MM.1S (cell line): ENCODE results near the gene KCNQ5.

ENCODE experiments used
- CTCF ChIP-seq: fragments of 300-600 bp; sonication (generic); IDR thresholded peaks from 2 replicates; pipeline ENCODE4 v1.5.1; 2016; ENCODE audit warnings: antibody characterized with exemption, low read length, mixed read lengths
- EZH2 ChIP-seq: fragments of 300-600 bp; sonication (generic); optimal IDR thresholded peaks from 2 replicates; pipeline ENCODE3; 2017; ENCODE audit warnings: low read depth, mild to moderate bottlenecking, antibody characterized with exemption, low read length, mixed read lengths
- EZH2phosphoT487 ChIP-seq: fragments of 300-600 bp; sonication (generic); IDR thresholded peaks from 2 replicates; pipeline ENCODE4 v1.6.1; 2018; ENCODE audit warnings: antibody characterized with exemption, low read length

GRCh38 chr6:73129653-73130443, 508.0 kb downstream of the KCNQ5 start:
- TF ChIP-seq CTCF, result peak; percentile 98
- TF ChIP-seq EZH2phosphoT487, result no peak
- no peak for TF ChIP-seq EZH2
